HG02840 (cell line): ENCODE measurements around the gene NBPF12.
"Not testable (repeated sequence)": the region's sequence is repeated elsewhere in the genome, so short reads cannot be mapped to it uniquely, and the experiment has no call there.

Source experiments
- ATAC-seq: cut with Tn5 transposase; IDR thresholded peaks from one replicate; pipeline ENCODE4 v1.9.1; 2021; ENCODE audit warnings: mild to moderate bottlenecking, moderate library complexity, moderate number of reproducible peaks; ENCODE audit not compliant: unreplicated experiment, low FRiP score

The NBPF12 gene

GRCh38 chr1:146938242-146938902 is at the start of gene NBPF12:
Gene NBPF12, plus strand, starts transcription at chr1:146938324. Its CDS starts 21,820 bp downstream, at chr1:146960144.
- ATAC-seq, result peak; percentile 65

GRCh38 chr1:146891355-146891754 is 46.8 kb upstream of the NBPF12 start:
- not testable (repeated sequence) for ATAC-seq

- not testable (repeated sequence) for ATAC-seq
These were observed 45.8 kb upstream of the NBPF12 start for GRCh38 chr1:146892331-146892730.

- not testable (repeated sequence) for ATAC-seq
These were observed 30.4 kb upstream of the NBPF12 start for GRCh38 chr1:146907565-146908261.

- ATAC-seq, result not testable (repeated sequence)
These were observed 25.1 kb upstream of the NBPF12 start for GRCh38 chr1:146912975-146913374.

- ATAC-seq, result not testable (repeated sequence)
These were observed 17.3 kb upstream of the NBPF12 start for GRCh38 chr1:146920811-146921210.

DNA sequence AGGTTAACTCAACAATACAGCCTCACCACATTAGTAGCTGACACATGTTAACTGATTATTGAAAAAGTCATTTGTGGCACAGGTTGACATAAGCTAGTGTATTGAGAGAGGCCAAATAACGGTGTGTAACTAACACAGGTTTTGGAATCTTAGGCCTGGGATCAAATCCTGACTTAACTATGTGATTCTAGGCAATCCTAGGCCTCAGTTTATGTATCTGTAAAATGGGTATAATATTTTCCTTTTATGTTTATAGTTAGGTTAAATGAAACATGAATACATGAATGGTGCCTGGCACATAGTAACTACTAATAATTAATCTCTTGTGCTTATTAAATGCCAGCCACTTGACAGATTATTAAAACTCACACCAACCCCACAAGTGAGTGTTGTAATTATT is 15.5 kb upstream of the NBPF12 start:
- ATAC-seq, result not testable (repeated sequence)

- not testable (repeated sequence) for ATAC-seq
These were observed 14.0 kb upstream of the NBPF12 start for GRCh38 chr1:146924106-146924505.

DNA sequence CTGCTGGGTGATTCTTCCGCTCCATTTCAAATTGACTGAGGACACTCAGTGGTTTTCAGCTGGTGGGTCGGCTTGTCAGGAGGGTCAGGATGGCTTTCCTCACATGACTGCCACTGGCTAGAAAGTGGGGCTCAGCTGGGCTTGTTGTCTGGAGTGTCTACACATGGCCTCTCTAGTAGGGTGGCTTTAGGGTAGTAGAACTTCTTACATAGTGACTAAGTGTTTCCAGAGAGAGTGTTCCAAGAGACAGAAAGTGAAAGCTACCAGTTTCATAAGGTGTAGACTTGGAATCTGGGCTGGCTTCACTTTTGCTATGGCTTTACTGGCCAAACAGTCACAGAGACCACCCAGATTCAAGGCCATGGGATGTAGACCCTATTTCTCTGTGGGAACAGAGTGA is 11.7 kb upstream of the NBPF12 start:
- not testable (repeated sequence) for ATAC-seq

DNA sequence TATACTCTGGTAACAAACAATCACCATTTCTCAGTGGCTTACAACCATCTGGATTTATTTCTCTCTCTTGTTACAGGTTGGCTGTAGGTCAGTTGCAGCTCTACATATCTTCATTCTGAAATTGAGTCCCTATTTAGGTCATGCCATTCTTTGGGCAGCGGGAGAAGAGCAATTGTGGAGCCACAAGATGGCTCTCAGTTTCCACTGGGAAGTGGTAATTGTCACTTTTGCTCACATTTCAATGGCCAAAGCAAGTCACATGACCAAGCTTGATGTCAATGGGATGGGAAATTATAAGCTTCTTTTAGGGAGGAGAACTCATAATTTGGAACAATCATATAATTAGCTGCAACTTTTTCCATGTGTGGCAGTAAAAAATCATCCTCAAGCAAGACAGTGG is 7.9 kb upstream of the NBPF12 start:
- not testable (repeated sequence) for ATAC-seq

DNA sequence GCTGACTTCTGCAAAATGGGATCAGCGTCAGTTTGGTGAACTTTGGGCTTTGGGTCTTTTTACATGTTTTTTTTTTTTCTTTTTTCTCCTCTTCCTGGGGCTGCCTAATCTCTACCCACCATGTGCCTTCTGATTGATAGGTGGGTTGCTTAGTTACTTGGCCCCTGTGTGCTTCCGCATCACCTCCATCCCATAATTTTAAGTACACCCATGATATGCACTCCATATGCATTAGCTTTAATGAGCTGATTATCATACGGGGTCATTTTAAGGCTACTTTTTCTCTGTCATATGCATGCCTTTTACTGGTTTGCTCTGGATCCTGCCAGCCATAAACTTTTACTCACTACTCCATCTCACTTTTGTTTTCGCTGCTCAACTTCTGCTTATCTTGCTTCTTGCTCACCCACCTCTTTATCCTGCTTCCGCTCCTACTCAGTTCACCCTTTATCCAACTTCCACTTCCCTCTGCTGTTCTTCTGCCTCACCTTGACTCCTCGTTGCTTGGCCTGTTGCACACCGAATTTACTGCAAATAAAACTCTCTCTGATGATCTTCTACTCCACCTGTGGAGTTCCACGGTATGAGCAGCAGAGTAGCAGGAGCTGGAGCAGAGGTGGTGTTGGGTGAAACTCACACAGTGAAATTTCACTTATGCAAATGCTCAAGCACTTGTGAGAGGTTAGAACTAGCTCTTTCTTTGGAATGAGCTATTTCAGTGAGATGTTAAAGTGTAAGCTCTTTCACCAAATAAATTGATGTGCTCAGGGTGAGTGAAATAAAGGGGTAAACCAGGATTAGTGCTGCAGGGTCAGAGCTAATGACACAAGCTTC is 3.5 kb upstream of the NBPF12 start:
- ATAC-seq, result not testable (repeated sequence)

DNA sequence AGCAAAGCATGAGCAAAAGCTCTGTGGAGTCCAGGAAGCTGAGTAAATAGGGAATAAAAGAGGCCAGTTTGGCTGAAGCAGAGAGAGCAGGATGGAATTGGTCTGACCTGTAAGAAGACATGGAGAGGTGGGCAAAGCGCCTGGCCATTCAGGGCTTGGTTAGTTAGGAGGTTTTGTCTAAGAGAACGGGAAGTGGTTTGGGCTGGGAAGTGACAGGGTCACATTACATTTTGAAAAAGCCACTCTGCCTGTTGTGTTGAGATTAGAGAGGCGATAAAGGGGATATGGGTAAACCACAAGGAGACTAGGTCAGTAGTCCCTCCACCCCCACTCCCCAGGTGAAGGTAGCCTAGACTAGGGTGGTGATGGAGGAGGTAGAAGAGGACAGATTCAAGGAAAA is 662 bp upstream of the NBPF12 start:
- ATAC-seq, result not testable (repeated sequence)

DNA sequence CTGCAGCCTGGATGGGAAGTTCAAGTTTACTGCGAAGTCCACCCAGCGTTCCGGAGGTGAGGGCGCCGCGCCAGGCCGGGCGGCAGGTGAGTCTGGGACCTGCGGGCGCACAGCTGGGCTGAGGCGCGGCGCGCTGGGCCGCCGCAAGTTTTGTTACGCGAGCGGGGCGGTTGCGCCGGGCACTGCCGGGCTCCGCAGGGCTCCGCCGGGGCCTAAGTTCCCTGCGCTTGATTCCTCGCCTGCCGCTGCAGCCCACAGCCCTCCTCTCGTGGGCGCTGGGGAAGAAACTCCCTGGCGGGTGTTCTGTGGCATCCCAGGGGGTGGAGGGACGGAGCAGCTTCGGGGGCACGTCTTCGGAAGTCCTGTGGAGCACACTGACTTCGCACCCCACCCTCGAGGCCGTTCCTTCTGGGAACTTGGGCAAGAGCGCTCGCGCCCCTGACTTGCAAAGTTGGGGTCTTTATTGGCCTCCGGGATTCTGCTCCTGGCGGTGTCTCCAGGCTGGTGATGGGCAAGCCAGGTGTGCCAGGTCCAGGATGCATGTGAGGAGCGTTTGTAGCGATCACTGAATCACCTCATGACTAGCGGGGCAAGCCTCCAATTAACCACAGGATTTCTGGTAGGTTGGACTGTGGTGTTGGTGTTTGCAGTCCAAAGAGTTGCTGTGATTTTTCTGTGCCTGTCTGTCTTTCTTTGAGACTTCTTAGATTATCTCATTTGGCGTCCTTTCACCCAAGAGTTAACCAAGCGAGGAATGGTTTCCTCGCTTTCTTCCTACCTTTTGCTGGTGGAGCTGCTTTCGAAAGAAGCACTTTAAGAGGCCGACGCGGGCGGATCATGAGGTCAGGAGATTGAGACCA is 1.0 kb downstream of the NBPF12 start:
- peak; percentile 21 for ATAC-seq

- not testable (repeated sequence) for ATAC-seq
These were observed 2.2 kb downstream of the NBPF12 start for GRCh38 chr1:146940293-146940692.

- ATAC-seq, result not testable (repeated sequence)
These were observed 5.3 kb downstream of the NBPF12 start for GRCh38 chr1:146943342-146943886.

DNA sequence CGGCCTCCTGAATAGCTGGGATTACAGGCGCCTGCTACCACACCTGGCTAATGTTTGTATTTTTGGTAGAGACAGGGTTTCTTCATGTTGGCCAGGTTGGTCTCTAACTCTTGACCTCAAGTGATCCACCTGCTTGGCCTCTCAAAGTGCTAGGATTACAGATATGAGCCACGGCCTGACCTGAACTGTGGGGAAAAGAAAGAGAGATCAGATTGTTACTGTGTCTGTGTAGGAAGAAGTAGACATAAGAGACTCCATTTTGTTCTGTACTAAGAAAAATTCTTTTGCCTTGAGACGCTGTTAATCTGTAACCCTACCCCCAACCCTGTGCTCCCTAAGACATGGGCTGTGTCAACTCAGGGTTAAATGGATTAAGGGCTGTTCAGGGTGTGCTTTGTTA is 10.0 kb downstream of the NBPF12 start:
- not testable (repeated sequence) for ATAC-seq

GRCh38 chr1:146964340-146964739 is 26.2 kb downstream of the NBPF12 start:
- ATAC-seq, result not testable (repeated sequence)

- ATAC-seq, result not testable (repeated sequence)
These were observed 28.2 kb downstream of the NBPF12 start for GRCh38 chr1:146966351-146966750.

GRCh38 chr1:146970656-146971055 is 32.5 kb downstream of the NBPF12 start:
- not testable (repeated sequence) for ATAC-seq

DNA sequence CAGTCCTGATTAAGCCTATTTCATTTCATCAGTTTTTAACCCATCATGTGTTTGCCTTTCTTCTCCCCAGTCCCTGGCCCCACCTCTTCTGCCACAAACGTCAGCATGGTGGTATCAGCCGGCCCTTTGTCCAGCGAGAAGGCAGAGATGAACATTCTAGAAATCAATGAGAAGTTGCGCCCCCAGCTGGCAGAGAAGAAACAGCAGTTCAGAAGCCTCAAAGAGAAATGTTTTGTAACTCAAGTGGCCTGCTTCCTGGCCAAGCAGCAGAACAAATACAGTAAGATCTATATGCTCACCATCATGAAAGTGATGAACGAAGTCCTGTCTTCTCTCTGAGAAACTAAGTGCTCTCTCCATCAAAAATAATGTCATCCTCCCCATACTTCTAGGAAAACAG is 34.6 kb downstream of the NBPF12 start:
- ATAC-seq, result not testable (repeated sequence)
